ENCODE measurements around the gene ZNF496. TPM values are rescaled to one million over a fixed set of nuclear protein-coding genes. Genes with fewer than 3 reads are reported as not detected.

The ZNF496 gene
- total and polyA plus RNA-seq, 11 donors, result 6.2 to 37.9 (median 15.0) TPM

GRCh38 chr1:247322849-247323586, 8.6 kb downstream of the ZNF496 start:
- H3K4me3 ChIP-seq, result no peak overlapping the region

GRCh38 chr1:247322442-247322841, 9.2 kb downstream of the ZNF496 start:
- intact Hi-C loops (cut with DNase I), result loop anchor here in 1 of 10 donors (10.0 kb wide), 1 partner anchor 108 kb away; no protein-coding TSS in a partner anchor
- DNase-seq, result no peak

More at GRCh38 chr1:247322849-247323586, 8.6 kb downstream of the ZNF496 start:
- 75 to 86% (median 81%) methylated on average over 12 of the region's 12 CpGs for WGBS, 4 donors
- ATAC-seq (peak in 1 of 4 donors; percentile 26), DNase-seq (no peak)
- H3K9me3 ChIP-seq, result no peaks in the 10 kb centered on the region
- intact Hi-C loops (cut with DNase I), result loop anchor here in 1 of 10 donors (10.0 kb wide), 1 partner anchor 108 kb away; no protein-coding TSS in a partner anchor
- TF ChIP-seq CTCF (IDR thresholded peaks at IDR 0.05) (no peak), POLR2A (IDR thresholded peaks at IDR 0.05) (no peak)
- H3K27ac ChIP-seq, result no peak overlapping the region
- peaks cover 0 to 6% (median 0%) of the 10 kb centered on the region in 12 donors for H3K4me1 ChIP-seq
- no peaks in the 10 kb centered on the region for H3K27me3 ChIP-seq
- H3K36me3 ChIP-seq, result peaks cover 0 to 98% (median 68%) of the 10 kb centered on the region in 9 donors

GRCh38 chr1:247317702-247318101, 14.0 kb downstream of the ZNF496 start:
- H3K27me3 ChIP-seq, result no peaks in the 10 kb centered on the region
- H3K36me3 ChIP-seq, result peaks cover 0 to 97% (median 66%) of the 10 kb centered on the region in 9 donors
- intact Hi-C loops (cut with DNase I), result no loop called here
- H3K4me3 ChIP-seq, result no peak overlapping the region
- TF ChIP-seq CTCF (IDR thresholded peaks at IDR 0.05) (no peak), POLR2A (IDR thresholded peaks at IDR 0.05) (no peak)
- ATAC-seq (no peak), DNase-seq (no peak)
- H3K9me3 ChIP-seq, result no peaks in the 10 kb centered on the region
- peaks cover 0 to 2% (median 0%) of the 10 kb centered on the region in 12 donors for H3K4me1 ChIP-seq
- H3K27ac ChIP-seq, result no peak overlapping the region
- 84 to 91% (median 90%) methylated on average over 3 of the region's 3 CpGs for WGBS, 4 donors

More at GRCh38 chr1:247322442-247322841, 9.2 kb downstream of the ZNF496 start:
- H3K27me3 ChIP-seq, result no peaks in the 10 kb centered on the region
- 78 to 92% (median 86%) methylated on average over 7 of the region's 7 CpGs for WGBS, 4 donors
- H3K27ac ChIP-seq, result no peak overlapping the region
- peaks cover 0 to 98% (median 62%) of the 10 kb centered on the region in 9 donors for H3K36me3 ChIP-seq
- TF ChIP-seq POLR2A (IDR thresholded peaks at IDR 0.05), result no peak
- no peak for TF ChIP-seq CTCF (IDR thresholded peaks at IDR 0.05)
- ATAC-seq, result no peak
- H3K4me3 ChIP-seq, result no peak overlapping the region
- H3K9me3 ChIP-seq, result no peaks in the 10 kb centered on the region
- H3K4me1 ChIP-seq, result peaks cover 0 to 6% (median 0%) of the 10 kb centered on the region in 12 donors

- Histone ChIP-seq H3K27ac (no peak overlapping the region), H3K36me3 (peaks cover 0 to 89% (median 56%) of the 10 kb centered on the region in 9 donors), H3K4me1 (no peaks in the 10 kb centered on the region), H3K4me3 (no peak overlapping the region), H3K9me3 (no peaks in the 10 kb centered on the region), H3K27me3 (no peaks in the 10 kb centered on the region)
- WGBS, 4 donors, result 89 to 92% (median 90%) methylated on average over 5 of the region's 5 CpGs
- intact Hi-C loops (cut with DNase I), result no loop called here
- ATAC-seq, result no peak
- TF ChIP-seq POLR2A (IDR thresholded peaks at IDR 0.05), result no peak
- no peak for TF ChIP-seq CTCF (IDR thresholded peaks at IDR 0.05)
- no peak for DNase-seq
Observed at GRCh38 chr1:247316590-247317197, 15.0 kb downstream of the ZNF496 start.
